ENCODE results near the gene BRIP1. TPM values are rescaled to one million over a fixed set of nuclear protein-coding genes. Genes with fewer than 3 reads are reported as not detected.

The BRIP1 gene
- total RNA-seq, 2 experiments from 2014 or later = 14.1 to 15.8 TPM

- ChIA-PET POLR2A (no interaction called here), CTCF (interaction anchor here (0.7 to 2.5 kb wide), 13 partner anchors 13 to 473 kb away, joined by 3 to 19 read pairs (median 4); no protein-coding TSS in a partner anchor)
- intact Hi-C loops (cut with micrococcal nuclease) = loop anchor here (1.0 kb wide), 2 partner anchors 430 to 473 kb away; no protein-coding TSS in a partner anchor
- no peaks in the 10 kb centered on the region for H3K4me1 Mint-ChIP-seq (ENCODE audit: low read depth)
- H3K36me3 Mint-ChIP-seq = no peaks in the 10 kb centered on the region
- DNase-seq = peak; percentile 65
- no peak overlapping the region for H3K27ac Mint-ChIP-seq
- peaks cover 3% of the 10 kb centered on the region for H3K9me3 Mint-ChIP-seq
- H3K27me3 Mint-ChIP-seq = peaks cover 34% of the 10 kb centered on the region
- no peak overlapping the region for H3K4me3 Mint-ChIP-seq
Measured at GRCh38 chr17:61635913-61636432, 227.4 kb downstream of the BRIP1 start.

- DNase-seq = no peak
- Mint-ChIP-seq H3K36me3 (no peaks in the 10 kb centered on the region), H3K4me1 (ENCODE audit: low read depth) (no peaks in the 10 kb centered on the region), H3K27ac (no peak overlapping the region), H3K4me3 (no peak overlapping the region), H3K27me3 (peaks cover 38% of the 10 kb centered on the region), H3K9me3 (peaks cover 3% of the 10 kb centered on the region)
- ChIA-PET POLR2A (no interaction called here), CTCF (interaction anchor here (0.5 to 2.5 kb wide), 17 partner anchors 13 to 835 kb away, joined by 3 to 19 read pairs (median 4); no protein-coding TSS in a partner anchor)
- intact Hi-C loops (cut with micrococcal nuclease) = no loop called here
Measured at GRCh38 chr17:61634942-61635538, 228.3 kb downstream of the BRIP1 start.

- H3K36me3 Mint-ChIP-seq = no peaks in the 10 kb centered on the region
- H3K9me3 Mint-ChIP-seq = peaks cover 3% of the 10 kb centered on the region
- DNase-seq = no peak
- CTCF ChIA-PET = interaction anchor here (0.6 to 2.5 kb wide), 5 partner anchors 200 to 475 kb away, joined by 3 to 8 read pairs (median 3); no protein-coding TSS in a partner anchor
- H3K27ac Mint-ChIP-seq = no peak overlapping the region
- POLR2A ChIA-PET = interaction anchor here (0.6 kb wide), 1 partner anchor 134 kb away, joined by 3 read pairs; no protein-coding TSS in a partner anchor
- H3K4me1 Mint-ChIP-seq (ENCODE audit: low read depth) = no peaks in the 10 kb centered on the region
- H3K4me3 Mint-ChIP-seq = no peak overlapping the region
- peaks cover 38% of the 10 kb centered on the region for H3K27me3 Mint-ChIP-seq
- intact Hi-C loops (cut with micrococcal nuclease) = no loop called here
Measured at GRCh38 chr17:61634011-61634539, 229.3 kb downstream of the BRIP1 start.

GRCh38 chr17:61632826-61633225, 230.5 kb downstream of the BRIP1 start:
- ChIA-PET POLR2A (no interaction called here), CTCF (no interaction called here)
- H3K4me3 Mint-ChIP-seq = no peak overlapping the region
- peaks cover 3% of the 10 kb centered on the region for H3K9me3 Mint-ChIP-seq
- H3K4me1 Mint-ChIP-seq (ENCODE audit: low read depth) = no peaks in the 10 kb centered on the region
- H3K27ac Mint-ChIP-seq = no peak overlapping the region
- intact Hi-C loops (cut with micrococcal nuclease) = no loop called here
- no peaks in the 10 kb centered on the region for H3K36me3 Mint-ChIP-seq
- DNase-seq = no peak
- peaks cover 37% of the 10 kb centered on the region for H3K27me3 Mint-ChIP-seq

- Mint-ChIP-seq H3K9me3 (peaks cover 3% of the 10 kb centered on the region), H3K27ac (no peak overlapping the region), H3K27me3 (peaks cover 36% of the 10 kb centered on the region), H3K4me1 (ENCODE audit: low read depth) (no peaks in the 10 kb centered on the region), H3K4me3 (no peak overlapping the region), H3K36me3 (no peaks in the 10 kb centered on the region)
- POLR2A ChIA-PET = no interaction called here
- intact Hi-C loops (cut with micrococcal nuclease) = no loop called here
- DNase-seq = no peak
- CTCF ChIA-PET = no interaction called here
Measured at GRCh38 chr17:61631800-61632199, 231.5 kb downstream of the BRIP1 start.

Other genes with a start within 250 kb of the BRIP1 start
- 10 to 100 TPM; 23.0 to 27.4 TPM for gene INTS2, start 64.5 kb upstream of the BRIP1 start, total RNA-seq
- 10 to 100 TPM; 40.3 to 40.6 TPM for gene MED13, start 201.8 kb upstream of the BRIP1 start, total RNA-seq

Data from activated CD4-positive, alpha-beta memory T cell treated with anti-CD3 and anti-CD28 coated beads for 36 hours (primary cell).